IPS-NIHi7 (cell line): Measurements from ENCODE around the gene LIMA1.
"Not testable (repeated sequence)": the region's sequence is repeated elsewhere in the genome, so short reads cannot be mapped to it uniquely, and the experiment has no call there.

Experiments
- DNase-seq: peaks from one replicate; pipeline ENCODE4 v3.0.0; 2012; ENCODE audit warnings: mixed read lengths; ENCODE audit errors: extremely low spot score

LIMA1 gene

GRCh38 chr12:50187084-50187900 is 96.0 kb downstream of the LIMA1 start:
- DNase-seq, result no peak

GRCh38 chr12:50186681-50187080 is 96.6 kb downstream of the LIMA1 start:
- no peak for DNase-seq

GRCh38 chr12:50185970-50186663 is 97.2 kb downstream of the LIMA1 start:
- DNase-seq, result no peak

- DNase-seq, result no peak
These were observed 97.9 kb downstream of the LIMA1 start for GRCh38 chr12:50185301-50185895.

GRCh38 chr12:50184261-50184660 is 99.1 kb downstream of the LIMA1 start:
- DNase-seq, result no peak

GRCh38 chr12:50182461-50182860 is 100.9 kb downstream of the LIMA1 start:
- no peak for DNase-seq

GRCh38 chr12:50181691-50182090 is 101.6 kb downstream of the LIMA1 start:
- no peak for DNase-seq

- no peak for DNase-seq
These were observed 107.6 kb downstream of the LIMA1 start for GRCh38 chr12:50175716-50176026.

- peak; percentile 37 for DNase-seq
These were observed 108.2 kb downstream of the LIMA1 start for GRCh38 chr12:50174971-50175715.

- DNase-seq, result peak; percentile 99
These were observed 116.1 kb downstream of the LIMA1 start, which contains the start of gene CERS5 for GRCh38 chr12:50167049-50167828. TSS of gene CERS5 (minus strand) at chr12:50167369. CDS start at chr12:50167297, 72 bp downstream.

GRCh38 chr12:50166799-50167048 is 116.6 kb downstream of the LIMA1 start:
- peak; percentile 81 for DNase-seq

GRCh38 chr12:50164963-50165362 is 118.4 kb downstream of the LIMA1 start:
- no peak for DNase-seq

- DNase-seq, result no peak
These were observed 121.1 kb downstream of the LIMA1 start for GRCh38 chr12:50162230-50162629.

- no peak for DNase-seq
These were observed 122.7 kb downstream of the LIMA1 start for GRCh38 chr12:50160643-50161042.

- DNase-seq, result no peak
These were observed 126.1 kb downstream of the LIMA1 start for GRCh38 chr12:50157259-50157658.

- DNase-seq, result no peak
These were observed 126.7 kb downstream of the LIMA1 start for GRCh38 chr12:50156641-50157040.

GRCh38 chr12:50154947-50155346 is 128.4 kb downstream of the LIMA1 start:
- DNase-seq, result not testable (repeated sequence)

GRCh38 chr12:50151047-50151687 is 132.2 kb downstream of the LIMA1 start:
- DNase-seq, result no peak

GRCh38 chr12:50149311-50149710 is 134.0 kb downstream of the LIMA1 start:
- DNase-seq, result no peak

- DNase-seq, result not testable (repeated sequence)
These were observed 135.3 kb downstream of the LIMA1 start for GRCh38 chr12:50148011-50148410.

- DNase-seq, result no peak
These were observed 136.0 kb downstream of the LIMA1 start for GRCh38 chr12:50147281-50147680.
